C4-2B (cell line): Measurements from ENCODE around the gene CASP7.

ENCODE experiments used
- H3K27ac ChIP-seq: fragments of 450-650 bp; 2 replicates; pipeline ENCODE4 v1.5.1; 2017
- CTCF ChIP-seq: fragments of 450-650 bp; conservative IDR thresholded peaks from 2 replicates; pipeline ENCODE4 v1.5.1; 2017; ENCODE audit warnings: mild to moderate bottlenecking
- ZFX ChIP-seq: fragments of 450-650 bp; IDR thresholded peaks from 2 replicates; pipeline ENCODE4 v1.6.1; 2017

The CASP7 gene

GRCh38 chr10:113657544-113657943, 22.2 kb upstream of the CASP7 start:
- H3K27ac ChIP-seq, result no peak overlapping the region
- TF ChIP-seq ZFX (no peak), CTCF (no peak)

GRCh38 chr10:113661332-113661731, 18.4 kb upstream of the CASP7 start:
- no peak overlapping the region for H3K27ac ChIP-seq
- no peak for TF ChIP-seq ZFX
- TF ChIP-seq CTCF, result no peak

GRCh38 chr10:113663142-113663541, 16.6 kb upstream of the CASP7 start:
- TF ChIP-seq ZFX, result no peak
- no peak for TF ChIP-seq CTCF
- H3K27ac ChIP-seq, result no peak overlapping the region

GRCh38 chr10:113663908-113664307, 15.8 kb upstream of the CASP7 start, which contains the start of gene NRAP:
TSS of gene NRAP (minus strand) at chr10:113664041. CDS start at chr10:113663882, 159 bp downstream.
- H3K27ac ChIP-seq, result no peak within 1 kb of the TSS
- no peak for TF ChIP-seq ZFX
- no peak for TF ChIP-seq CTCF

- no peak for TF ChIP-seq ZFX
- H3K27ac ChIP-seq, result no peak overlapping the region
Measured at GRCh38 chr10:113665352-113665751, 14.4 kb upstream of the CASP7 start.

- TF ChIP-seq ZFX (no peak), CTCF (no peak)
- H3K27ac ChIP-seq, result no peak overlapping the region
Measured at GRCh38 chr10:113665806-113666354, 13.8 kb upstream of the CASP7 start.

GRCh38 chr10:113666682-113667252, 12.9 kb upstream of the CASP7 start:
- TF ChIP-seq CTCF, result no peak
- TF ChIP-seq ZFX, result no peak
- H3K27ac ChIP-seq, result no peak overlapping the region
